Fibroblast of skin of left biceps (primary cell): ENCODE results near the gene DGKA.

ENCODE experiments used
- DNase-seq, 2 experiments: peaks; one replicate each; pipeline ENCODE4 v3.0.0-alpha.2; 2013; ENCODE audit warnings: low read depth in 2 of 2

The DGKA gene

DNA sequence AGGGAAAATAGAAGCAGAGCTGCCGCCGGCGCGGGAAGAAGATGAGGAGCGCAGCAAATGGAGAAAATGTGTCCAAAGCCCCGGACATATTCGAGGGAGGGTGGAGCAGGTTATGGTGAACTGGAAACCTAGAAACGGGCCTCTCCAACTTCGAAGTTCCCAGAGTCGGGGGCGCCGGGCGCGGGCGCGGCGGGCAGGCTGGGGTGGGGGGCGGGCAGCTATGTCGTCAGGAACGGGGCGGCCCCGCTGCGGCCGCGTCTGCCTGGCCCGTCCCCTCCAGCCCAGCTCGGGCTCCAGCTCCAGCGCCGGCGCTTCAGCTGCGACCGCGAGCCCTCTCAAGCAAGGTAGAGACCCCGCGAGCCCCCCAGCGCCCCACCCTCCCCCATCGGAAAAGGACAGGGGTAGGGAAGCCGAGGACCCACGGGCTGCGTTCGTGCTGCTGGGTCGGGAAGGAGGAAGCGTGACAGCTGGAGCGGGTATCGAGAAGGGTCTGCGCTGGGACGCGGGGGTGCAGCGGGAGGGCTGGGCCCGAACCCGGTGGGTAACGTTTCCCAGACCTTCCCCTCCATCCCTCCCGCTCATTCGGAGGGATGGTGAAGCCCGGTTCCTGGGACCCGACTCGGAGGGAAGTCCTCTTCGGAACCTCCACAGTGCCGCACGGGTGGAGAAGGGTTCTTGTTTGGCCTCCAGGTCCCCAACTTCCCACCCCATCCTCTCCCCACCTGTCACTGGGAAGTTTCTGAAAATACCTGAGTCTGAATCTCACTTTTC is 1.0 kb downstream of the DGKA start:
- DNase-seq = no peak

DNA sequence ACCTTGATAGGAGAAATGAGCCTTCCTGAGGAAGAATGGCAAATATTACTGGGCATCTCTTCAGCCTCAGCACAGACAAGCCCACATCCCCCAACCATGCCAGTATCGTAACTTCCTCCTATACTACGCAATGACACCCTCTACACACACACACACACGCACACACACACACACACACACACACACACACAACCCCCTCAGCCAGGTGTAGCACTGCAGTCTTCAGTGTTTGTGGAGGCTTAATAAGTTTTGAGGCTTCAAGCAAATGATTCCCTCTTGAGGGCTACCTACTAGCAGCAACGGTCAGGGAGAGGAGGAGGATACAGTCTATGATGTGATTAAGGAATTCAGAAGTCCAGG is 1.6 kb downstream of the DGKA start:
- DNase-seq = no peak

DNA sequence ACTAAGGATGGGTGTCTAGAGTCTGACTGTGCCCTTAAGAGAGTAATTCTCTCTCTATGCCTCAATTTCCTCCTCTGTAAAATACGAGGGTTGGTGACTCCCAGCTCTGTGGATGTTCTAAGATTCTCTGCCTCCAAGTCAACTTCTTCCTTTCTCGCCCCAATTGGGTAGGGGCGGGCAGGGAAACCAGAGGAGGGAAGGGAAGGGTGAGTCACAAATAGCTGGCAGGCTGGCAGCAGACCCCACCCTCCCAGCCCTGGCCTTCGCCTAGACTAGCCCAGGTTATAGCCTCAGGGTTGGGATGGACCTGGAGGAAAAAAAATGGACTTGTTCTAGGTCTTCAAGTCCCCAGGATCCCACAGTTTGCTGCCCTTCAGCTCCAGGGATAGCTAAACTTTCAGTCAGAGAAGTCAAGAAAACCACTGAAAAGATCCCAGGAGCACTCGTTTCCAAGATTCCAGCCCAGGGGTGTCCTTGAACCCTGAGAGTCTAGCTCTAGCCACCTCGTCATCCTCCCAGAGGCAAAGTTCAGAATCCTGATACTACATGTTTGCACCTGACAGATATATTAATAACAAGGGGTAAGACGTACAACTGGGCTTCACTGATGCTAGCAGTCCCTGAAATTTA is 2.3 kb downstream of the DGKA start:
- no peak for DNase-seq

DNA sequence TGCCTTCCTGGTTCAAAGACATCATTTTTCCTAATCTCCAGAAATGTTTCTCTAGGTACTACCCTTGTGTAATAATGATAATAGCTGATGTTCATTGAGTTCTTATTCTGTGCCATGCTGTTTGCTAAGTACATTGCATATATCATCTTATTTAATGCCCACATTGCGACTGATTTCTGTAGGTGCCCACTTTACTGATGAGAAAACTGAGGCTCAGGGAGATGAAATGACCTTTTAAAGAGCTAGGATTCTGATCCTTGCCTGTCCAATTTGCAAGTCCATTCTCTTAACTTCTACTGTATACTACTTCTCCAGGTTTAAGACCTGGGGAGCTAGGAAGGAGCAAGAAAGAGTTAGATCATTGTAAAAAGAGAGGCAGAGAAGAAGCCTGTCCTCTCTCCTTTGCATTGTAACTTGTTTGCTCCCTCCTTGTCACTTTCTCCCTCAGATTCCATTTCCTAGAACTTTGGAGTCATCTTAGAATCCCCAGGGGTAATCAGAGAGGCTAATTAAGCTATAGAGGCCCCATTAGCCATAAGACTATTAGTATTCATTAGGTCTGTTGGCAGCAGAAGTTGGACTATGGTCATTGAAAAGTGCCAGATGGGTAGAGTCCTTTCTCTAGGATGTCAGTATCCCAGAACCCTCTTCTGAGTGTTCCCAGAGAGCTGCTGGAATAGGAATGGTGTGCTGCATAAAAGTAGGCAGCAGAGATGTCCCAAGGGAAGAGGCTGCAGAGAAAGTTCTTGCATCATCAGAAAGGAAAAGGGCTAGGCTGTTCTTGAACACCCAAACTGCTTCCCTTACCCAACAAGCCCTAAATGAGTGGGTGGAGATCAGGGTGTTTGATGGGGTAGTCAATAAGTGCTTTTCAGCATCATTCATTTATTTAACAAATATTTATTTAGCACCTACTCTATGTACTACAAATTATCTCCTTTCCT is 3.1 kb downstream of the DGKA start:
- no peak for DNase-seq

DNA sequence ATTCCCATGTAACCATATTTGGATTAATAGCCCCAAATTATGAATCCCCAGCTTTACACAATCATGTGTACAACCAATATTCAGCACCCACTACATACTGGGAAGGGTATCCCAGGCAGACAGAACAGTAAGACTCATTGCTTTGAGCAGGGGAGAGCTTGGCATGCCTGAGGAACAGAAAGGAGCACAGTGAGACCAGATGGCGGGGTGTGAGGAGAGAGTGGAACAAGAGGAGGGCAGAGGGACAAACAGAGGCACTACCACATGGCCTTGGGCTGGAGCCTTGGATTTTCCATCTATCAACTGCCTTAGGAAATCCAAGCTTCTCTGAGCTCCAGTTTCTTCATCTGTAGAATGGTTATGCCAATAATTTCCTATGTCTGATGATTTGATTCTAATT is 3.8 kb downstream of the DGKA start:
- DNase-seq = no peak

DNA sequence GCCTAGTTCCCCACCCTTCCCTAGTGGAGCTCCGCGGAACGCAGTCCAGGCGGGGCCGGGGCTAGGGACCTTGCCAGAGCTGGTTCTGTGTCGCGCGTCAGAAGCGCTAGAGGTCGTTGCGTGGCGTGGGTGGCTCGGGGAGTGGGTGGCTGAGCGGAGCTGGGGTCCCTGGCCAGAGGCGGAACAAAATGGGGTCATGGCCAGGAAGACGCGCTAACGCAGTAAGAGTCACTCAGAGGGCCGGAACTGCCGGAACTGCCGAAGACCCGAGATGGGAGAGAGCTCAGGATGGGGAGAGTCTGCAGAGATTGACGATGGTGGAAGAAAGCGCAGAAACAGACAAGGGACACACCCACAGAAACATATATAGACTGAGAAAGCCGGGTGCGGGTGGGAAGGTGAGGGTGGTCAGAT is 4.8 kb downstream of the DGKA start:
- DNase-seq = no peak

DNA sequence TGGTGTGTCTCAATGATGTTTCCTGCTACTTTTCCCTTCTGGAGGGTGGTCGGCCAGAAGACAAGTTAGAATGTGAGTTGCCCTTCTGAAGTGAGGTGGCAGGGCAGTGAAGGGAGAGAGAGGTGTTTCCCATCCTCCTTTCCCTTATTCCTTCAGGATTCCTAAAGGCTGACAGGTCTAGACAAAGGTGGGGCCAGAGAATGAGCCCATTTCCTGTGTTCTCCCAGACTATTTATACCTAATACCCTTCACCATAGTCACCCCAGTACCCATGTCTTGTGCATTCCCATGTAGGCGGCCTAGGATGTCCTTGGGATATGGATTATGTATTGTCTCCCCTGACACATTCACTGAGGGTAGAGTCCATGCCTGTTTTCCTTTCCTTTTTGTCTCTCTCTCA is 7.0 kb downstream of the DGKA start:
- DNase-seq = no peak

DNA sequence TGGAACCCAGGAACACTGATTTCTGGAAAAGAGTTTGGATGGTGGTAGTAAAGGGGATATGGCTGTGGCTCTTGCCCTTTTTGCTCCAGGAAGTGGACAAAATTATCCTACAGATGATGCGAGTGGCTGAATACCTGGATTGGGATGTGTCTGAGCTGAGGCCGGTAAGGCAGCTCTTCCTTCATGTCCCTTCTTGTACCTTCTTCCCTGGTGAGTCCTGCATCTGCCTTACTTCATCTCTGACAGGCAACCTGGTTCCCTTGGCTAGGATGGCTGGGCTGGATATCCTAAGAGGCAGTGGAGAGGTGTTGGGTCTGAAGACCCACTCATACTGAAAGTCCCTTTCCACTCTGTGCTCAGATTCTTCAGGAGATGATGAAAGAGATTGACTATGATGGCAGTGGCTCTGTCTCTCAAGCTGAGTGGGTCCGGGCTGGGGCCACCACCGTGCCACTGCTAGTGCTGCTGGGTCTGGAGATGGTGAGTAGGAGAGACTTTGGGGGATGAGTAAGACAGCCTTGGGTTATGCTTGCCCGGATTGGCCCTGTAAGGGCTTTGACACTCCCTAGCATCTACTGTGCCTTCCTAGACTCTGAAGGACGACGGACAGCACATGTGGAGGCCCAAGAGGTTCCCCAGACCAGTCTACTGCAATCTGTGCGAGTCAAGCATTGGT is 8.0 kb downstream of the DGKA start:
- DNase-seq = no peak

DNA sequence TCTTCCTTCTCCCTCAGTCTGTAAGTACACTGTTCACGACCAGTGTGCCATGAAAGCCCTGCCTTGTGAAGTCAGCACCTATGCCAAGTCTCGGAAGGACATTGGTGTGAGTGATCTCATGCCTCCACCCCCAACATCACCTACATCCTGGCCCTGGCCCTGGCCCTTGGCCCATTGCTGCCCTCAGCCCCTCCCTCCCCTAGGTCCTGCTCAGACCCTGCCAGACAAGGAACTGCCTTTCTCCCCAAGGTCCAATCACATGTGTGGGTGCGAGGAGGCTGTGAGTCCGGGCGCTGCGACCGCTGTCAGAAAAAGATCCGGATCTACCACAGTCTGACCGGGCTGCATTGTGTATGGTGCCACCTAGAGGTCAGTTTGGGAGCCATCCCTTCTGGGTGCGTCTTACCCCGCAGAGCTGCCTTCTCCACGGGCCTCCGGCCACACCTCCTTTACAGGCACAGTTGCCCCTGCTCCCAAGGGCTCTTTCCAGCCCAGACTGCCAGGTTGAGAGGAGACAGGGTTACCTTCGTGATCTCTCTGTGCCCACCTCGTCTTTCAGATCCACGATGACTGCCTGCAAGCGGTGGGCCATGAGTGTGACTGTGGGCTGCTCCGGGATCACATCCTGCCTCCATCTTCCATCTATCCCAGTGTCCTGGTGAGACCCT is 9.2 kb downstream of the DGKA start:
- no peak for DNase-seq

DNA sequence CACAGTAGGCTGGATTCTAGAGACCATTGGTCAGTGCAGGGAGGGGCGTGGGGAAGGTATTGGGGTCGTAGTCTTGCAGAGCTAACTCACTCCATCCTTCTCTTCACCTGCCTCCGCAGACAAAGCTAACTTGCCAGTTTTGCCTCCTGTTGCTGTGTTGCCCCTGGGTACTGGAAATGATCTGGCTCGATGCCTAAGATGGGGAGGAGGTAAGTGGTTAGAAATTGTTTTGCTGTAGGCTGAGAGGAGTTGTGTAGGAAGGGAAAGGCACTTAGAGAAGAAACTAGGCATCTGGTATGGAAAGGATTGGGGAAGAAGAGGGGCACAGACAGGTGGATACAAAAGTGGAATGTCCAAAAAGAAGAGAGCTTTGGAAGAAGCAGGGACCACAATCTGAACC is 11.1 kb downstream of the DGKA start:
- no peak for DNase-seq

DNA sequence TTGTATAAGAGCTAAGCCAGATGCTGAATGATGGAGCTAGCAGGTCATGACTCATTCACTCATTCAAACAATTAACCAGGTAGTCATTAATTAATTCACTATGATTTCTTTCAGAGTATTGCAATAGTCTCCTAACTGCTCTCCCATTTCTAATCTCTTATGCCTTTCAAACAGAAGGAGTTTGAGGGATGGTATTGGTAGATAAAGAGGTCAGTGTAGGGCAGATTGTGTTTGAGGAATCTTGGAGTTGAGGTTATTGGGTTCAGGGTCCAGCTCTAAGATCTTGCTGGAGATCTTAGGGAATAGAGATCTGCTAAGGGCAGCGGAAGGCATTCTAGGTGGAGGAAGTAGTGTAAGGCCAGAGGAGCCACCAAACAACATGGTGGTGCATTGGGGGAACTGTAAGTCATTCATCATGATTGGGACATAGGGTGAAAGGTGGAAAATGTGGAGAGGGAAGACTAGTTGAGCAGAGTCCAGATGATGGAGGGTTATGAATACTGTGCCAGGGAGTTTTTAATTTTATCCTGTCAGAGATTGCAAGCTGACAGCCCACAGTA is 11.7 kb downstream of the DGKA start:
- no peak for DNase-seq

DNA sequence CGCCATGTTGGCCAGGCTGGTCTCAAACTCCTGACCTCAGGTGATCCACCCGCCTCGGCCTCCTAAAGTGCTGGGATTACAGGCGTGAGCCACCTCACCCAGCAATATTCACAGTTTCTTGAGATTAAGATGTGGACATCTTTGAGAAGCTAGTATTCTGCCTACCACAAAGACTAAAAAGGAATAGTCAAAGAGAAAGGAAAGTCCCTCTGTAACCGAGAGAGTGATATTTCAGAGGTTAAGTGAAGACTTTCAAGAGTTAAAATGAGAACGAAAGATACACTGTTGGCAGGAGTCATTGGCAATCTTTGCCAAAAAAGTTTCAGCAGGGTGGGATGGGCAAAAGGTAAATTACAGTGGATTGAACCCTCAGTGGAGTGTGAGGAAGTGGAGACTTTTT is 15.6 kb downstream of the DGKA start:
- DNase-seq = no peak

DNA sequence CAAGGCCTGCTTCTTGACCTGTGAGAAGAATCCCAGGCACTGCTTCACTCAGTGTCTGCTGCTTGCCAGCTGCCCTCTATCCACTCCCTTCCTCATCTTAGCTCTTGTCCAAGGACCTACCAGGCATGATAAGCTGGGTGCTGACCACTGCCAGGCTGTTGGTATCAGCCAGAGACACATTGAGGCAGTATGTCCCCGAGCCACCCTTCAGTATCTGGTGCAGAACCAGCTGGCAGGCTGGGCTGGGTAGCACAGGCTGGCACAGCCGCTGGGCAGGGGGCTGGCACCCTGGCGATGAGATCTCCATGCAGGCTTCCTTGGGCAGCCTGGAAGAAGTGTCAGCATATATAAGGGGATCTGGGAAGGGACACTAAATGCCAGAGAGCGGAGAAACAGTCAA is 24.4 kb downstream of the DGKA start:
- no peak for DNase-seq

DNA sequence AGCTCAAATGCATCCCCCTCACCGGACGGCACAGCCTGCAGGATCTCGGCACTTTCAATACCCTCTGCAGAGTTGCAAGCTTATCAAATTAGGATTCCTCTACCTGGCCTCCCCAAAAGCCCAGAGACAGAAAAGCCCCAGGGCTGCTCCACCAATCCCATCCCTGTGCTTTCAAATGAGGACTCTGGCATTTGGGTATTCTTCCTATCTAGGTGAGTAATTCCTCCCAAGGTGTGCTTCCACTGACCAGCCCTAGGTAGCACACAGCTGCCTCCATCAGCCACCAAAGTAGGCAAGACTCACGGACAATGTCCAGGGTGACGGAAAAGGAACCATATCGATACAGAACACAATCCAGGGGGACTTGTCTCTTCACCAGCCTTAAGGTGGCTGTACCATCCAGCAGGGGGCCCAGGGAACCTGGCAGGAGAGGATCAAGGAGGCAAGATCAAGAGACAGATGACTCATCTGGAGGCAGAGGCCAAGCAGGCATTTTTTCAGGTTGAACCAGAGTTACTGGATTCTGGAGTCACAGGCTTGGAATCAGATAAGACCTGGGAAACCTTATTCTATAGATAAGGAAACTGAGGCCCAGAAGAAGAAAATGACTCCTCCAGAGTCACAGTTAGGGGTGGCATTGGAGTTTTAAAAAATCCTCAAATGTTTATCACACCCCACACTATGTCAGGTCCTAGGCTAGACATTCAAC is 25.0 kb downstream of the DGKA start:
- no peak for DNase-seq

DNA sequence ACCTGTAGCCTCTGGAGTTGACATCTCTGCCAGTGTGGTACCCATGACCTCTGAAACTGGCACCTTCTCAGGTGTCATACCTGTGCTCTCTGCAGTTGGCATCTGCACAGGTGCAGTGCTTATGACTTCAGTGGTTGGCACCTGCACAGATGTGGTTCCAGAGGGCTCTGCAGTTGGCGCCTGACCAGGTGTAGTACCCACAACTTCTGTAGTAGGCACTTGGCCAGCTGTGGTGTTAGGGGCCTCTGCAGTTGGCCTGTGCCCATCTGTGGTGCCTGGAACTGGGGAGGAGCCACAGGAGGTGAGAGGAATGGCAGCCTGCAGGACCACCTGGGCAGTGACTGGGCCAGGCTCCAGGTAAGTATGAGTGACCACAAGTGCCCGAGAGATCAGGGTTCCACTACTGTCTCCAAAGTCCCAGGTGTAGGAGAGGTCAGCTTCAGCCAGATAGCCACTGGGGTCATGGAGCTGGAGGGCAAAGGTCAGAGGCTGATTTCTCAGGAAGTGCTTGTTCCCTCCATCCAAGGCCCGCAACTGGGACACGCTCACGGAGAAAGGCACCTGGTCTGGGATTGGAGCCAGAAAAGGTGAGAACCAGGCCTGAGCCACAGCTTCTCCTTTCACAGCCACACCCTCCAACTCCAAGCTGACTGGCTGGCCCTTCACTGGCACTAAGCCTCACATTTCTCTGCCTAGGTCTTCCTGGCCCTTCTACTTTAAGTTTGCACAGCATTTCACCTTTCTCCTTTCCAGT is 26.3 kb downstream of the DGKA start:
- no peak for DNase-seq

DNA sequence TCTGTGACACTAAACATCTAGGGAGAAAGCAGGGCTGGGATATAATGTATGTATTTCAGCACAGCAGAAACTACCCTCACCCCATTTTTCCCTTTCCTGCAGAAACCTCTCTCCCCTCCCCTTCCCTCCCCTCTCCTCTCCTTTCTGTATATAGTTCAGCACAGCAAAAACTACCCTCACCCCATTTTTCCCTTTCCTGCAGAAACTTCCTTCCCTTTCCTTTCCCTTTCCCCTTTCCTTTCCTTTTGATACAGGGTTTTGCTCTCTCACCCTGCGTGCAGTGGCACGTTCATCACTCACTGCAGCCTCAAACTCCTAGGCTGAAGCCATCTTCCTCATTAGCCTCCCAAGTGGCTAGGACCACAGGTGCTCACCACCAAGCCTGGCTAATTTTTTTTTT is 32.8 kb downstream of the DGKA start:
- no peak for DNase-seq

DNA sequence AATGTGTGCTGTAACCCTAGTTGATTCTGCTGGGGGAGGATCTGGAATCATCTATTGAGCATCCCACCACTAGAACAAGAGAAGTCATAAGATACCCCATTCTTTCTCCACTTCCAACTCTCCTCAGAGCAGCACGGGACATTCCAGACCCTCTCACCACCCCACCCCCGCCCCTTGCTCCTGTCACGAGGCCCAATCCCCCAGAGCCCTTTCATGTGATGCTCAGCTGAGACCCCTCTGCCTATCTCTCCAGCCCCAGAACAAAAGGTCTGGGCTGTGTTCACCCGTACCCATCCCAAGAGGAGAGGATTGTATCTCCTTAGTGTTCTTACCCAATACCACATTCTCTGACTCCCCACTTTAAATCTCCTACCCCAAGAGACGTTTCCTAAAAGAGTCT is 34.3 kb downstream of the DGKA start:
- no peak for DNase-seq

DNA sequence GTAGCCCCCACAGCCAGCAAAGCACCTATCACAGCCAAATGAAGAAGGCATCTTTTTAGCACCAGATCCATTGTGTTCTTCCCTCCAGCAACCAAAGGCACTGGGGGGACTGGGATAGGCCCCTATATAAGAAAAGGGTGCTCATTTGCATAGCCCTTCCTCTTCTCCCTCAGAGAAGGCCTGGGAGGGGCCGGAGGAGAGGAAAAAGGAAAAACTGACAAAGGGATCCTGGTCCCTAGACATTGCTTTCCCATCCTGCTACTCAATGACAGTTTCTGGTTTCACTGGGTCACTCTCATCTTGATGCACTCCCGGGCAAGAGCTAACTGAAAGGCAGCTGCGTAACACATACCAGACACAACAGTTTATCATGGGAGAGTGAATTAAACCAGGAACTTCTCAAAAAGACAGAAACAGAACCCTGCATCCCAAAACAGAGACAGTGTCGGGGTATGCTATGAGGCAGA is 35.0 kb downstream of the DGKA start, which contains the start of gene PMEL:
Gene PMEL, minus strand, starts transcription at position 102 of the 467 bp plus-strand sequence. Its CDS starts 31 bp downstream, at position 71.
- no peak for DNase-seq
